GM18499 (cell line): Measurements from ENCODE around the gene SLC49A3.
"Not testable (repeated sequence)": the region's sequence is repeated elsewhere in the genome, so short reads cannot be mapped to it uniquely, and the experiment has no call there.

ENCODE experiments used
- ATAC-seq: cut with Tn5 transposase; IDR thresholded peaks from one replicate; pipeline ENCODE4 v1.9.1; 2021; ENCODE audit warnings: moderate number of reproducible peaks; ENCODE audit not compliant: insufficient read depth, unreplicated experiment

Gene SLC49A3

DNA sequence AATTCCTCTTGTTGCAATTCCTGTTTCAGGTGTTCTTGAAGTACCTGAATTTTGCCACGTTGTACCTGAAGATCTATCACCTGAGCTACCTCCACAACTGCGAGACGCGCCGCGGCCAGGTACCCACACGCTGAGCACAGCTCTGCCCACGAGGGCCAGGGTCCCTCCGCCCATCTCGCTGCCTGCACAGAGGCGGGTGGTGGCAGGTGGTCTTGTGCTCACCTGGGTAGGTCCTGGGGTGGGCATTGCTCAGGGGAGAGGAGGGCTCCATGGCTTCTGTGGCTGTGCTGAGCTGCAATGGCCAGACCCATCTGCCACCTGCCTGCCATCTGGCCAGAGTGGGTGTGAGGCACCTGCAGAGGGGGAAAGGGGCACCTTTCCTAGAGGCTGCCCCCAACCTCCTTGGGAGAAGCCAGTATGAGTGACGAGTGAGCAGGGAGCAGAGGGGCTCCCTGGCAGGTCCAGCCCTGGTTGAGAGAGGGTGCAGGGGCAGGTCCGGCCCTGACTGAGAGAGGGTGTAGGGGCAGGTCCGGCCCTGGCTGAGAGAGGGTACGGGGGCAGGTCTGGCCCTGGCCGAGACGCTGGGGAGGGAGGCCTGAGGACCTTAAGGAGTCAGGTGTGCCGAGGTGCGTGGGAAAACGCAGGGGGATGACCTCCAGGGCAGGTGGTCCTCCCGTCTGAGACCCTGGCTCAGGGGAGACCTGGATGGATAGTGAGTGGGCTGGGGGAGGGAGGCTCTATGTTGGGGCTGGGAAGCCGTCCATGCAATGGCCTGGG is 52.9 kb downstream of the SLC49A3 start:
- no peak for ATAC-seq

DNA sequence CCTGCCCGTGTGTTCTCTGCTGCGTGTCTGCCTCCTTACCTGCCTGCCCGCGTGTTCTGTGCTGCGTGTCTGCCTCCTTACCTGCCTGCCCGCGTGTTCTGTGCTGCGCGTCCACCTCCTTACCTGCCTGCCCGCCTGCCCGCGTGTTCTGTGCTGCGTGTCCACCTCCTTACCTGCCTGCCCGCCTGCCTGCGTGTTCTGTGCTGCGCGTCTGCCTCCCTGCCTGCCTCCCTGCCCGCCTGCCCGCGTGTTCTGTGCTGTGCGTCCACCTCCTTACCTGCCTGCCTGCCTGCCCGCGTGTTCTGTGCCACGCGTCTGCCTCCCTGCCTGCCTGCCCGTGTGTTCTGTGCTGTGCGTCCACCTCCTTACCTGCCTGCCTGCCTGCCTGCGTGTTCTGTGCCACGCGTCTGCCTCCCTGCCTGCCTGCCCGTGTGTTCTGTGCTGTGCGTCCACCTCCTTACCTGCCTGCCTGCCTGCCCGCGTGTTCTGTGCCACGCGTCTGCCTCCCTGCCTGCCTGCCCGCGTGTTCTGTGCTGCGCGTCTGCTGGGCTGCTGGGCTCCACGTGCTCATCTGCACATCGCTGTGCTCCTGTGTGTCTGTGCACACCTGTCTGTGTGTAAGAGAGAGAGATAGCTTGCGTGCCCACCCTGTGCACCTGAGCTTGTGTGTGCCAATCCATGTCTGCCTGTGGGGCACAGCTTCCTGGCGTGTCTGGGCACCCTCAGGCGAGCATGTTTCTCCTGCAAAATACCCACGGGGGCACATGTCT is 53.7 kb downstream of the SLC49A3 start:
- not testable (repeated sequence) for ATAC-seq

DNA sequence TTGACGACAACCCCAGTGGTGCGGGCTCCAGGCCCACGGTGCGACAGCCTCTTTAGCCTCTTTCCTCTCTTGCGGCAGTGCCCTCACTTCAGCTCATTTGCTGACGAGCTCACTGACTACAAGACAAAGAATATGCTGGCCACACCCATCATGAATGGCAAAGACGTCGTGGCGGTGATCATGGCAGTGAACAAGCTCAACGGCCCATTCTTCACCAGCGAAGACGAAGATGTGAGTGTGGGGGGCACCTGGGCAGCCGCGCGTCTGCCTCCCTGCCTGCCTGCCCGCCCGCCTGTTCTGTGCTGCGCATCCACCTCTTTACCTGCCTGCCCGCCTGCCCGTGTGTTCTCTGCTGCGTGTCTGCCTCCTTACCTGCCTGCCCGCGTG is 54.4 kb downstream of the SLC49A3 start:
- no peak for ATAC-seq

DNA sequence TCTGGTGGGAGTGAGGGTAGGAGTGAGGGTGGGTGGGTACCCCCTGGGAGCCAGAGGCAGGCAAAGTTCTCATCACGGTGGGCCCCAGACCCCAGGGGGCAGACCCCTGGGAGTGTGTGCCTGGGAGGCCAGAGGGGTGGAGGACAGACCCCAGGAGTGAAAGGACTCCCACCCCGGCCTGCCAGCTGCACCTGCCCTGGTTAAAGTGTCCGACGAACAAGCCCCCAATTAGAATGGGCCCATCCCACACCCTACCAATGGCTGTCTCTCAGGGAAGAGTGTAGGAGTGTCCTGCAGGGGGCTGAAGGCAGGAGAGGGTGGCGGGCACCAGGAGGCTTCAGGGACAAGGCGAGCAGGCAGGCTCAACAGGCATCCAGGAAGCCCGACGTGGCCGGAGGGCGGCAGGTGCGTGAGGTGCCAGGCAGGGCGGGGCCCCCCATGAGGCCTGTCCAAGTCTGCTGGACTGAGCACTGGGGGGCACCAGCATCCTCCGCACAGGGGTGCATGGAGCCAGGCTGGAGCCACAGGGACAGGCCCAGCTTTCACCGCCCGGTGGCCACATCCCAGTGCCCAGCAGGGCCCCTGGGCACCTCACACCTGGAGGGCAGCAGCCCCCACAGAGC is 54.9 kb downstream of the SLC49A3 start:
- no peak for ATAC-seq

DNA sequence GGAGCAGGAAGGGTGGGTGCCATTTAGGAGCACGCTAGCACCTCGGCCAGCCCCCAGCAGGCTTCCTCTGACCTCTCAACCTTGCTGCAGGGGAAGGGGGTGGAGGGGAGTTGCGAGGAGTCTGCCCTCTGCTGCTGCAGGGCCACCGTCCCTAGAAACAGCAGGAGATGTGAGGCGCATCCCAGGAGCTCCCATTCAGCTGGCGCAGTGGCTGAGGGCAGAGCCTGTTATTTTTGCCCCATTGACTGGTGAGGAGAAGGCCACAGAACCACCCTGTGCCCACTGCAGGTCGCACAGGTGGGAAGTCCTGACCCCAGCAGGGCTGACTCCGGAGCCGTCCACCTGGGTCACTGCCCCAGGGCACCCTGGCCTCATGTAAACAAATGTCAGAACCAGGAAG is 55.5 kb downstream of the SLC49A3 start:
- ATAC-seq: no peak

DNA sequence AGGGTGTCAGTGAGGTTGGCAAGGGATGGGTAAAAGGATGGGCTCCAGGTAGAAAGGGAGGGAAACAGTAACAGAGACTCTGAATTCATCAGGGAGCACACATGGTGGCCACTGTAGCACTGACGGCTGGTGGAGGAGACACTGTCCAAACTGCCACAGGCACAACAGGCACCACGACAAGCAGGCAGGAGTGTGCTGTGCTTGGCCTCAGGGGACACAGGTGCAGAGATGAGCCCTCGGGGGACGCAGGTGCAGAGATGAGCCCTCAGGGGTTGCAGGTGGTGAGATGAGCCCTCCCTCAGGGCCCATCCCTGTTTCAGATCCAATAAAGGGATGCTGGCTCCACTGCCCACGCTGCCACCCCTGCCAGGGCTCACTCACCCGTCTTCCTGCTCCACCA is 56.0 kb downstream of the SLC49A3 start:
- no peak for ATAC-seq

DNA sequence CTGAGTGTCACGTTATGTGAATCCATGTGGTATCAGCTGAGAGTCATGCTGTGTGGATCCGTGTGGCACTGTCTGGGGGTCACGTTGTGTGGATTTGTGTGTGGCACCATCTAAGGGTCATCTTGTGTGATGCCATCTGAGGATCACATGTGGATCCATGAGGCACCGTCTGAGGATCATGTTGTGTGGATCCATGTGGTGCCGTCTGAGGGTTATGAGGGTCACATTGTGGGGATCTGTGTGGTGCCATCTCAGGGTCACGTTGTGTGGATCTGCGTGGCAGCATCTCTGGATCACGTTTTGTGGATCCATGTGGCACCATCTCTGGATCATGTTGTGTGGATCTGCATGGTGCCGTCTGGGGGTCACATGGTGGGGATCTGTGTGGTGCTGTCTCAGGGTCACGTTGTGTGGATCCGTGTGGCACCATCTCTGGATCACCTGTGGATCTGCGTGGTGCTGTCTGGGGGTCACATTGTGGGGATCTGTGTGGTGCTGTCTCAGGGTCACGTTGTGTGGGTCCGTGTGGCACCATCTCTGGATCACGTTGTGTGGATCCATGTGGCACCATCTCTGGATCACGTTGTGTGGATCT is 56.7 kb downstream of the SLC49A3 start:
- no peak for ATAC-seq
